Left colon (tissue), 2 donors: ENCODE data around the gene FADS2. TPM values are rescaled to one million over a fixed set of nuclear protein-coding genes. Genes with fewer than 3 reads are reported as not detected.

Experiments
- ATAC-seq: fragments of 200-7000 bp; cut with Tn5 transposase; one replicate; pipeline ENCODE4 v1.9.1; 2020; ENCODE audit warnings: mild to moderate bottlenecking, moderate library complexity
- DNase-seq, 2 donors: peaks; one replicate each; pipeline ENCODE4 v3.0.0-alpha.2; 2020
- intact Hi-C, 2 donors: fragments of 100-400 bp; cut with DNase I in 1 of 2; cut with micrococcal nuclease in 1 of 2; formaldehyde crosslinking; loops; one replicate each; pipeline versions ENCODE4 v1.11.2 to v1.14.0; 2022; cut with DNase I, micrococcal nuclease
- total RNA-seq, 2 donors: library from RNA; stranded (reverse); fragmentation: NEBNext Ultra II Directional; extraction: Animal tissue kit (Norgen Biotek cat#: 25700); gene quantifications; one replicate each; pipeline ENCODE4 v1.2.1, GENCODE V29; 2021
- donor health status: DM: no; HTN: no; CAD: no.
- donor health status: DM: yes; HTN: yes; CAD: no.

The FADS2 gene
- total RNA-seq, 2 donors from 2014 or later: 3.1 to 5.6 TPM

GRCh38 chr11:61906522-61906909, 78.4 kb downstream of the FADS2 start:
- ATAC-seq: no peak
- no peak for DNase-seq
- intact Hi-C loops: no loop called here

- DNase-seq: no peak
- intact Hi-C loops: no loop called here
- no peak for ATAC-seq
Observed at GRCh38 chr11:61907282-61907681, 79.2 kb downstream of the FADS2 start.

GRCh38 chr11:61907871-61908729, 80.0 kb downstream of the FADS2 start:
- ATAC-seq (no peak), DNase-seq (no peak)
- intact Hi-C loops: no loop called here

GRCh38 chr11:61908730-61909316, 80.7 kb downstream of the FADS2 start:
- intact Hi-C loops: no loop called here
- no peak for ATAC-seq
- DNase-seq: peak; percentile 56 to 59

GRCh38 chr11:61910187-61911127, 82.4 kb downstream of the FADS2 start:
- no peak for ATAC-seq
- intact Hi-C loops: no loop called here
- DNase-seq: peak in 1 of 2 donors; percentile 7

- DNase-seq (peak in 1 of 2 donors; percentile 3), ATAC-seq (no peak)
- intact Hi-C loops: no loop called here
Observed at GRCh38 chr11:61911128-61911700, 83.1 kb downstream of the FADS2 start.

GRCh38 chr11:61911701-61912529, 83.8 kb downstream of the FADS2 start:
- ATAC-seq (no peak), DNase-seq (peak in 1 of 2 donors; percentile 4)
- intact Hi-C loops: no loop called here

- ATAC-seq (no peak), DNase-seq (peak in 1 of 2 donors; percentile 11)
- intact Hi-C loops: no loop called here
Observed at GRCh38 chr11:61912530-61912898, 84.4 kb downstream of the FADS2 start.

GRCh38 chr11:61912991-61913698, 85.0 kb downstream of the FADS2 start:
- intact Hi-C loops: no loop called here
- ATAC-seq (no peak), DNase-seq (peak in 1 of 2 donors; percentile 4)

GRCh38 chr11:61913699-61914395, 85.7 kb downstream of the FADS2 start:
- no peak for ATAC-seq
- DNase-seq: no peak
- intact Hi-C loops: no loop called here

GRCh38 chr11:61914471-61915171, 86.5 kb downstream of the FADS2 start:
- intact Hi-C loops: no loop called here
- ATAC-seq (no peak), DNase-seq (no peak)

GRCh38 chr11:61916737-61917333, 88.7 kb downstream of the FADS2 start:
- ATAC-seq: no peak
- peak in 1 of 2 donors; percentile 16 for DNase-seq
- intact Hi-C loops: no loop called here
